Left lung (tissue), 10 donors: ENCODE data around the gene PRSS53. TPM values are rescaled to one million over a fixed set of nuclear protein-coding genes. Genes with fewer than 3 reads are reported as not detected.
A peak's percentile ranks its signal among the peaks of the same experiment; 100 is the strongest.

Source experiments
- ATAC-seq: fragments of 200-7000 bp; cut with Tn5 transposase; one replicate; pipeline ENCODE4 v1.9.1; 2020; ENCODE audit warnings: moderate library complexity
- DNase-seq, 4 donors: peaks; one replicate each; pipeline ENCODE4 v3.0.0-alpha.2; 2013 to 2020
- H3K27ac ChIP-seq, 2 donors: fragments of 200-600 bp; sonication (generic) in 1 of 2; one replicate each; pipeline versions ENCODE4 v1.5.0 to v1.8.0; 2020 to 2021
- H3K27me3 ChIP-seq, 2 donors: fragments of 200-600 bp; sonication (generic) in 1 of 2; one replicate each; pipeline versions ENCODE4 v1.5.0 to v1.8.0; 2020 to 2021
- H3K36me3 ChIP-seq, 2 donors: fragments of 200-600 bp; sonication (generic) in 1 of 2; one replicate each; pipeline versions ENCODE4 v1.5.0 to v1.8.0; 2020 to 2021
- H3K4me1 ChIP-seq, 2 donors: fragments of 200-600 bp; one replicate each; pipeline ENCODE4 v1.8.0; 2021
- H3K4me3 ChIP-seq, 2 donors: fragments of 200-600 bp; sonication (generic) in 1 of 2; one replicate each; pipeline versions ENCODE4 v1.5.0 to v1.8.0; 2020 to 2021; ENCODE audit warnings: mild to moderate bottlenecking in 1 of 2
- H3K9me3 ChIP-seq, 2 donors: fragments of 200-600 bp; sonication (generic) in 1 of 2; one replicate each; pipeline versions ENCODE4 v1.5.0 to v1.8.0; 2020 to 2021
- intact Hi-C, 2 donors: fragments of 100-400 bp; cut with DNase I; formaldehyde crosslinking; loops; one replicate each; pipeline versions ENCODE4 v1.11.2 to v1.14.2; 2022
- polyA plus RNA-seq, 6 donors: library from polyadenylated mRNA; unstranded; fragments of 120-200 nt; gene quantifications; one replicate each; pipeline ENCODE4 v1.2.1, GENCODE V29; 2013; ENCODE audit not compliant: insufficient read length in 6 of 6
- total RNA-seq, 2 donors: library from RNA; stranded (reverse); fragmentation: NEBNext Ultra II Directional; extraction: Animal tissue kit (Norgen Biotek cat#: 25700); gene quantifications; one replicate each; pipeline ENCODE4 v1.2.1, GENCODE V29; 2021
- TF ChIP-seq, protein P1 (sequence below), 2 donors: fragments of 200-600 bp; sonication (generic) in 1 of 2; IDR thresholded peaks; one replicate each; pipeline versions ENCODE4 v1.5.0 to v1.8.0; 2021; ENCODE audit warnings: antibody characterized with exemption in 2 of 2
- donor health status: DM: no; HTN: yes; CAD: no.
- donor health status: DM: no; HTN: no; CAD: no.

The PRSS53 gene
- total and polyA plus RNA-seq, 8 donors: 0.96 to 2.9 (median 2.2) TPM

GRCh38 chr16:31083981-31084380 is 4.8 kb downstream of the PRSS53 start:
- DNase-seq (no peak), ATAC-seq (peak; percentile 56)
- intact Hi-C loops: no loop called here
- TF ChIP-seq, protein P1, sequence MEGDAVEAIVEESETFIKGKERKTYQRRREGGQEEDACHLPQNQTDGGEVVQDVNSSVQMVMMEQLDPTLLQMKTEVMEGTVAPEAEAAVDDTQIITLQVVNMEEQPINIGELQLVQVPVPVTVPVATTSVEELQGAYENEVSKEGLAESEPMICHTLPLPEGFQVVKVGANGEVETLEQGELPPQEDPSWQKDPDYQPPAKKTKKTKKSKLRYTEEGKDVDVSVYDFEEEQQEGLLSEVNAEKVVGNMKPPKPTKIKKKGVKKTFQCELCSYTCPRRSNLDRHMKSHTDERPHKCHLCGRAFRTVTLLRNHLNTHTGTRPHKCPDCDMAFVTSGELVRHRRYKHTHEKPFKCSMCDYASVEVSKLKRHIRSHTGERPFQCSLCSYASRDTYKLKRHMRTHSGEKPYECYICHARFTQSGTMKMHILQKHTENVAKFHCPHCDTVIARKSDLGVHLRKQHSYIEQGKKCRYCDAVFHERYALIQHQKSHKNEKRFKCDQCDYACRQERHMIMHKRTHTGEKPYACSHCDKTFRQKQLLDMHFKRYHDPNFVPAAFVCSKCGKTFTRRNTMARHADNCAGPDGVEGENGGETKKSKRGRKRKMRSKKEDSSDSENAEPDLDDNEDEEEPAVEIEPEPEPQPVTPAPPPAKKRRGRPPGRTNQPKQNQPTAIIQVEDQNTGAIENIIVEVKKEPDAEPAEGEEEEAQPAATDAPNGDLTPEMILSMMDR (IDR thresholded peaks at IDR 0.05): no peak
- Histone ChIP-seq H3K9me3 (no peaks in the 10 kb centered on the region), H3K4me3 (no peak overlapping the region), H3K27me3 (no peaks in the 10 kb centered on the region), H3K27ac (no peak overlapping the region), H3K4me1 (peaks cover 0 to 27% of the 10 kb centered on the region in 2 donors), H3K36me3 (peaks cover 0 to 98% of the 10 kb centered on the region in 2 donors)

DNA sequence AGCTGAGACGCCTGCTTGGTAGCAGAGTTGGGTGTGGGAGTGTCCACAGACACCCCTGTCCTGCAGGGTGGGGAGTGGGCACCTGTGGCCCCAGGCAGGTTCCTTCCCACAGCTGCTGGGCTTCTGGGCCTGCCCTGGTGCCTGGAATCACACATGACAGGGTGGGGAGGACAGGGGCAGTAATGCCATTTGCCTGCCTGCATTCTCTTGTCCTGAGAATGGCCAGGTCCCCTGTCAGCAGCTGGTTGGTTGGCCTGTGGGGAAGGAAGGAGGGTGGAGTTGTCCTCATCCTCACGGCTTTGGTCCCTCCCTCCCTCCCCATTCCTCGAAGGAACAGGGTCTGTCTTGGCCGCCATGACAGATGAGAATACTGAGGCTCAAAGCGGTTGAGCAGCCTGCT is 5.2 kb downstream of the PRSS53 start:
- TF ChIP-seq, protein P1 (IDR thresholded peaks at IDR 0.05): no peak

GRCh38 chr16:31083081-31083480 is 5.7 kb downstream of the PRSS53 start:
- ATAC-seq: no peak
- H3K4me1 ChIP-seq: peaks cover 0 to 28% of the 10 kb centered on the region in 2 donors
- no peak overlapping the region for H3K4me3 ChIP-seq
- DNase-seq: no peak
- no peaks in the 10 kb centered on the region for H3K9me3 ChIP-seq
- H3K27ac ChIP-seq: no peak overlapping the region
- H3K36me3 ChIP-seq: peaks cover 0 to 98% of the 10 kb centered on the region in 2 donors
- intact Hi-C loops: no loop called here
- TF ChIP-seq, protein P1 (IDR thresholded peaks at IDR 0.05): no peak
- H3K27me3 ChIP-seq: no peaks in the 10 kb centered on the region

More for the DNA sequence above, 5.2 kb downstream of the PRSS53 start:
- Histone ChIP-seq H3K36me3 (peaks cover 0 to 98% of the 10 kb centered on the region in 2 donors), H3K4me1 (peaks cover 0 to 28% of the 10 kb centered on the region in 2 donors), H3K4me3 (no peak overlapping the region), H3K27me3 (no peaks in the 10 kb centered on the region), H3K9me3 (no peaks in the 10 kb centered on the region), H3K27ac (no peak overlapping the region)
- intact Hi-C loops: no loop called here
- no peak for DNase-seq
- ATAC-seq: no peak

GRCh38 chr16:31082368-31083045 is 6.2 kb downstream of the PRSS53 start:
- DNase-seq (no peak), ATAC-seq (no peak)
- Histone ChIP-seq H3K9me3 (no peaks in the 10 kb centered on the region), H3K27me3 (no peaks in the 10 kb centered on the region), H3K36me3 (peaks cover 0 to 99% of the 10 kb centered on the region in 2 donors), H3K4me1 (peaks cover 0 to 28% of the 10 kb centered on the region in 2 donors), H3K27ac (no peak overlapping the region), H3K4me3 (no peak overlapping the region)
- intact Hi-C loops: no loop called here
- TF ChIP-seq, protein P1 (IDR thresholded peaks at IDR 0.05): no peak

DNA sequence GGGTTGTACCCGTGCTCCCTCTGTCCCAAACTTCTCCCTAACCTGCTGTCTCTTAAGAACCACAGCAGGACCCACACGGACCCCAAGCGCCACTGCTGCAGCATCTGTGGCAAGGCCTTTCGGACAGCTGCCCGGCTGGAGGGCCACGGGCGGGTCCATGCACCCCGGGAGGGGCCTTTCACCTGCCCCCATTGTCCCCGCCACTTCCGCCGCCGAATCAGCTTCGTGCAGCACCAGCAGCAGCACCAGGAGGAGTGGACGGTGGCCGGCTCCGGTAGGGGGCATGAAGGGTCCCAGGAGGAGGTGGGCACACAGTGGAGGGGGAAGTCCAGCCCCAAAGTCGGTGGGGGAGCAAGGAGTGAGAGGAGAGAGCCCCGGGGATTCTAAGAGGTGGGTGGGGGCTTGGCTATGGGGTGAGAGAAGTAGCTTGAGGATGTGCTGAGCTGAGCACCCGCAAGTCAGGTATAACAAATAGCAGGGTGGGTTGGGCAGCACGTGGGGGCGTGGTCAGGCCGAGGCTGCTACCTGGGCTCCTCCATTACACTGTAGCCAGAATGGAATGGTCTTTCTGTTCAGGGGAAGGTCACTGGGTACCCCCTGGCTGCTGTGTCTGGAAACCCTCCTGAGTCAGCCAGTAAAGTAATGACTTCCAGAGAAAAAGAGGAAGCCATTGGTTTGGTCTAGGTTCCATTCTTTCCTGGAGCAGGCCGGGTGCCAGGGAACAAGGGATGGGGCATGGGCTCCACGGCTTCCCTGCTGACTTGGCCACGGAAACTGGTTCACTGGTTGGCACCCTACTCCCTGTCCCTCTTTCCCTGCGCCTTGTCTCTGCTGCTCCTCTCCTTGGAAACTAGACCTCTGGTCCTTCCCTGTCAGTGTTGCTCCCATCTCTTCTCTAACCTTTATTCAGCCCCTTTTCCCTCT is 7.1 kb downstream of the PRSS53 start:
- peaks cover 0 to 99% of the 10 kb centered on the region in 2 donors for H3K36me3 ChIP-seq
- no peak overlapping the region for H3K4me3 ChIP-seq
- ATAC-seq (no peak), DNase-seq (no peak)
- peaks cover 0 to 28% of the 10 kb centered on the region in 2 donors for H3K4me1 ChIP-seq
- intact Hi-C loops: no loop called here
- no peaks in the 10 kb centered on the region for H3K27me3 ChIP-seq
- TF ChIP-seq, protein P1 (IDR thresholded peaks at IDR 0.05): no peak
- peak overlapping the region in 1 of 2 donors; percentile 5 for H3K27ac ChIP-seq
- H3K9me3 ChIP-seq: no peaks in the 10 kb centered on the region
